MM.1S (cell line): ENCODE measurements around the gene MRPS18A.

Source experiments
- DNase-seq: peaks from one replicate; pipeline ENCODE4 v3.0.0-alpha.2; 2015
- H2AFZ ChIP-seq: fragments of 300-600 bp; sonication (generic); 2 replicates; pipeline ENCODE4 v1.6.0; 2016; ENCODE audit warnings: antibody characterized with exemption, low read length
- H3F3A ChIP-seq: fragments of 300-600 bp; sonication (generic); 2 replicates; pipeline ENCODE4 v1.6.1; 2016; ENCODE audit warnings: mild to moderate bottlenecking, antibody characterized with exemption, low read length, moderate library complexity, mixed read lengths; ENCODE audit not compliant: insufficient read depth
- H3K27ac ChIP-seq: fragments of 300-600 bp; sonication (generic); 2 replicates; pipeline ENCODE4 v1.5.1; 2016; ENCODE audit warnings: mild to moderate bottlenecking, low read length
- H3K27me3 ChIP-seq: fragments of 300-600 bp; sonication (generic); replicated peaks from 2 replicates; pipeline ENCODE4 v1.6.0; 2016; ENCODE audit warnings: low read length; ENCODE audit not compliant: insufficient read depth
- H3K36me3 ChIP-seq: fragments of 300-600 bp; sonication (generic); replicated peaks from 2 replicates; pipeline ENCODE4 v1.6.1; 2016; ENCODE audit warnings: mild to moderate bottlenecking, low read length, mixed read lengths; ENCODE audit not compliant: insufficient read depth
- H3K4me1 ChIP-seq: fragments of 300-600 bp; sonication (generic); 2 replicates; pipeline ENCODE4 v1.6.1; 2016; ENCODE audit warnings: low read length, mixed read lengths
- H3K4me2 ChIP-seq: fragments of 300-600 bp; sonication (generic); 2 replicates; pipeline ENCODE4 v1.6.0; 2016; ENCODE audit warnings: low read depth, low read length
- H3K4me3 ChIP-seq: fragments of 300-600 bp; sonication (generic); 2 replicates; pipeline ENCODE4 v1.5.1; 2016; ENCODE audit warnings: low read length, mixed read lengths
- H3K79me2 ChIP-seq: fragments of 300-600 bp; sonication (generic); 2 replicates; pipeline ENCODE4 v1.6.1; 2016; ENCODE audit warnings: mixed run types, low read length, mixed read lengths
- H3K9ac ChIP-seq: fragments of 300-600 bp; sonication (generic); 2 replicates; pipeline ENCODE4 v1.6.1; 2016; ENCODE audit warnings: low read length, mixed read lengths
- H3K9me2 ChIP-seq: fragments of 300-600 bp; sonication (generic); replicated peaks from 2 replicates; pipeline ENCODE4 v1.6.1; 2016; ENCODE audit warnings: mild to moderate bottlenecking, low read length, mixed read lengths; ENCODE audit not compliant: insufficient read depth
- H3K9me3 ChIP-seq: fragments of 300-600 bp; sonication (generic); replicated peaks from 2 replicates; pipeline ENCODE4 v1.6.1; 2016; ENCODE audit warnings: mild to moderate bottlenecking, low read length, mixed read lengths; ENCODE audit not compliant: insufficient read depth
- H4K20me1 ChIP-seq: fragments of 300-600 bp; sonication (generic); 2 replicates; pipeline ENCODE4 v1.6.1; 2016; ENCODE audit warnings: mild to moderate bottlenecking, low read length, moderate library complexity, mixed read lengths; ENCODE audit not compliant: insufficient read depth
- EZH2 ChIP-seq: fragments of 300-600 bp; sonication (generic); optimal IDR thresholded peaks from 2 replicates; pipeline ENCODE3; 2017; ENCODE audit warnings: low read depth, mild to moderate bottlenecking, antibody characterized with exemption, low read length, mixed read lengths
- EZH2phosphoT487 ChIP-seq: fragments of 300-600 bp; sonication (generic); IDR thresholded peaks from 2 replicates; pipeline ENCODE4 v1.6.1; 2018; ENCODE audit warnings: antibody characterized with exemption, low read length
- TF ChIP-seq, protein P1 (sequence below): fragments of 300-600 bp; sonication (generic); IDR thresholded peaks from 2 replicates; pipeline ENCODE4 v1.5.1; 2016; ENCODE audit warnings: antibody characterized with exemption, low read length, mixed read lengths

Gene MRPS18A

DNA sequence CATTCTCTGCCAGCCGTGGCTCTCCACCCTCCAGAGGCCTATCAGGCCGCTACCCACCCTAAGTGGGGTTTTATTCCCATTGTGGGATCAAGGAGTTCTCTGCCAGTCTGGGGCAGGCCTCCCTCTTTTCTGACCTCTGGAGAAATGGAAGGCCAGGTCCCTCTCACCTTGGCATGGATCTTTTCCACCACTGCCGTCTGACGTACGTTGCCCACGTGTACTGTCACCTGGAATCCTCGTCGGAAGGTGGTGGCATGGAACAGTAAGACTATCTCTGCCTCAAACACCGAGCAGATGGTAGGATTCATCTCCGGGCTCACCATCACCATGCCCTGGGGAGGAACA, 65.8 kb downstream of the MRPS18A start:
- Histone ChIP-seq H3K27me3 (no peaks in the 10 kb centered on the region), H3K79me2 (peaks cover 7% of the 10 kb centered on the region; the same call in 1 of the 2 replicates), H3K9ac (no peak overlapping the region), H3K27ac (no peak overlapping the region), H4K20me1 (no peaks in the 10 kb centered on the region), H3K4me2 (no peak overlapping the region), H2AFZ (no peak overlapping the region), H3K9me3 (no peaks in the 10 kb centered on the region), H3K4me1 (no peaks in the 10 kb centered on the region), H3K4me3 (no peak overlapping the region), H3K9me2 (no peaks in the 10 kb centered on the region), H3K36me3 (0 out of 2 replicates have a peak, but pooled peaks cover under 1% of the 10 kb centered on the region), H3F3A (0 out of 2 replicates have a peak, but pooled peaks cover 8% of the 10 kb centered on the region)
- TF ChIP-seq, protein P1, sequence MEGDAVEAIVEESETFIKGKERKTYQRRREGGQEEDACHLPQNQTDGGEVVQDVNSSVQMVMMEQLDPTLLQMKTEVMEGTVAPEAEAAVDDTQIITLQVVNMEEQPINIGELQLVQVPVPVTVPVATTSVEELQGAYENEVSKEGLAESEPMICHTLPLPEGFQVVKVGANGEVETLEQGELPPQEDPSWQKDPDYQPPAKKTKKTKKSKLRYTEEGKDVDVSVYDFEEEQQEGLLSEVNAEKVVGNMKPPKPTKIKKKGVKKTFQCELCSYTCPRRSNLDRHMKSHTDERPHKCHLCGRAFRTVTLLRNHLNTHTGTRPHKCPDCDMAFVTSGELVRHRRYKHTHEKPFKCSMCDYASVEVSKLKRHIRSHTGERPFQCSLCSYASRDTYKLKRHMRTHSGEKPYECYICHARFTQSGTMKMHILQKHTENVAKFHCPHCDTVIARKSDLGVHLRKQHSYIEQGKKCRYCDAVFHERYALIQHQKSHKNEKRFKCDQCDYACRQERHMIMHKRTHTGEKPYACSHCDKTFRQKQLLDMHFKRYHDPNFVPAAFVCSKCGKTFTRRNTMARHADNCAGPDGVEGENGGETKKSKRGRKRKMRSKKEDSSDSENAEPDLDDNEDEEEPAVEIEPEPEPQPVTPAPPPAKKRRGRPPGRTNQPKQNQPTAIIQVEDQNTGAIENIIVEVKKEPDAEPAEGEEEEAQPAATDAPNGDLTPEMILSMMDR, result no peak
- TF ChIP-seq EZH2phosphoT487 (no peak), EZH2 (no peak)
- no peak for DNase-seq
